GM23338 (cell line): Measurements from ENCODE around the gene CRACR2B. TPM values are rescaled to one million over a fixed set of nuclear protein-coding genes. Genes with fewer than 3 reads are reported as not detected.

Experiments
- ATAC-seq: fragments of 200-7000 bp; cut with Tn5 transposase; 3 replicates; pipeline ENCODE4 v1.9.1; 2020
- DNase-seq: peaks from one replicate; pipeline ENCODE4 v3.0.0-alpha.2; 2015; ENCODE audit warnings: low spot score
- H2AFZ ChIP-seq: fragments of 200-600 bp; sonication (generic); 2 replicates; pipeline ENCODE4 v1.8.0; 2016; ENCODE audit warnings: antibody characterized with exemption, mild to moderate bottlenecking, moderate library complexity
- H3F3A ChIP-seq: fragments of 200-600 bp; sonication (generic); replicated peaks from 2 replicates; pipeline ENCODE4 v1.8.0; 2017; ENCODE audit warnings: antibody characterized with exemption, mixed run types, low read depth
- H3K27ac ChIP-seq: fragments of 200-600 bp; sonication (generic); 2 replicates; pipeline ENCODE4 v1.6.1; 2016; ENCODE audit warnings: low read depth
- H3K27me3 ChIP-seq: fragments of 200-600 bp; sonication (generic); 2 replicates; pipeline ENCODE4 v1.8.0; 2016; ENCODE audit warnings: mild to moderate bottlenecking, mixed run types, moderate library complexity; ENCODE audit not compliant: insufficient read depth
- H3K36me3 ChIP-seq: fragments of 200-600 bp; sonication (generic); 2 replicates; pipeline ENCODE4 v1.8.0; 2016; ENCODE audit warnings: mild to moderate bottlenecking; ENCODE audit not compliant: insufficient read depth
- H3K4me1 ChIP-seq: fragments of 200-600 bp; sonication (generic); 2 replicates; pipeline ENCODE4 v1.8.0; 2016; ENCODE audit warnings: mild to moderate bottlenecking, moderate library complexity; ENCODE audit not compliant: insufficient read depth
- H3K4me2 ChIP-seq: fragments of 200-600 bp; sonication (generic); 2 replicates; pipeline ENCODE4 v1.7.1; 2017; ENCODE audit warnings: mixed run types
- H3K4me3 ChIP-seq: fragments of 200-600 bp; sonication (generic); 2 replicates; pipeline ENCODE4 v1.6.1; 2016; ENCODE audit warnings: mixed run types
- H3K79me2 ChIP-seq: fragments of 200-600 bp; sonication (generic); replicated peaks from 2 replicates; pipeline ENCODE4 v1.8.0; 2017; ENCODE audit warnings: mild to moderate bottlenecking; ENCODE audit not compliant: insufficient read depth
- H3K9me2 ChIP-seq: fragments of 200-600 bp; sonication (generic); 2 replicates; pipeline ENCODE4 v1.8.0; 2017; ENCODE audit not compliant: insufficient read depth
- H4K20me1 ChIP-seq: fragments of 200-600 bp; sonication (generic); replicated peaks from 2 replicates; pipeline ENCODE4 v1.8.0; 2017; ENCODE audit warnings: mild to moderate bottlenecking; ENCODE audit not compliant: insufficient read depth
- H3K27ac Mint-ChIP-seq: 2 replicates; pipeline ENCODE4 v1.8.0; 2020; ENCODE audit warnings: inconsistent platforms, mild to moderate bottlenecking, moderate library complexity, mixed read lengths
- H3K27me3 Mint-ChIP-seq: 3 replicates; pipeline ENCODE4 v1.8.0; 2022; ENCODE audit warnings: low read depth, mild to moderate bottlenecking, moderate library complexity, mixed read lengths, inconsistent platforms; ENCODE audit not compliant: insufficient read depth, poor library complexity
- H3K36me3 Mint-ChIP-seq: 3 replicates; pipeline ENCODE4 v1.8.0; 2021; ENCODE audit warnings: low read depth, mild to moderate bottlenecking, inconsistent platforms, moderate library complexity, mixed read lengths
- H3K4me1 Mint-ChIP-seq: 3 replicates; pipeline ENCODE4 v1.8.0; 2020; ENCODE audit warnings: mild to moderate bottlenecking, inconsistent platforms, mixed read lengths
- H3K4me3 Mint-ChIP-seq: 3 replicates; pipeline ENCODE4 v1.8.0; 2021; ENCODE audit warnings: moderate library complexity, mild to moderate bottlenecking, inconsistent platforms, mixed read lengths
- H3K9me3 Mint-ChIP-seq: 3 replicates; pipeline ENCODE4 v1.8.0; 2020; ENCODE audit warnings: moderate library complexity, mild to moderate bottlenecking, inconsistent platforms, mixed read lengths
- CREB1 ChIP-seq: fragments of 250-450 bp; sonication (Bioruptor Pico); IDR thresholded peaks from 2 replicates; pipeline ENCODE4 v1.5.0; 2020; ENCODE audit warnings: low read depth, mild to moderate bottlenecking, moderate library complexity
- ETS1 ChIP-seq: IDR thresholded peaks from 2 replicates; pipeline ENCODE4 v1.6.1; 2016; ENCODE audit warnings: antibody characterized with exemption
- EZH2 ChIP-seq: fragments of 200-600 bp; sonication (generic); IDR thresholded peaks from one replicate; pipeline ENCODE4 v1.8.0; 2017; ENCODE audit warnings: antibody characterized with exemption, mild to moderate bottlenecking, low read depth; ENCODE audit not compliant: unreplicated experiment
- EZH2phosphoT487 ChIP-seq: fragments of 200-600 bp; sonication (generic); IDR thresholded peaks from one replicate; pipeline ENCODE4 v1.8.1; 2018; ENCODE audit warnings: antibody characterized with exemption; ENCODE audit not compliant: unreplicated experiment
- JUNB ChIP-seq: IDR thresholded peaks from one replicate; pipeline ENCODE4 v1.6.1; 2016; ENCODE audit warnings: antibody characterized with exemption; ENCODE audit not compliant: unreplicated experiment
- NANOG ChIP-seq: IDR thresholded peaks from 2 replicates; pipeline ENCODE4 v1.6.1; 2016; ENCODE audit warnings: antibody characterized with exemption, borderline replicate concordance
- POLR2AphosphoS5 ChIP-seq: IDR thresholded peaks from 2 replicates; pipeline ENCODE4 v1.6.1; 2016; ENCODE audit warnings: antibody characterized with exemption, low read depth
- STAT1 ChIP-seq: IDR thresholded peaks from one replicate; pipeline ENCODE4 v1.6.1; 2016; ENCODE audit warnings: antibody characterized with exemption; ENCODE audit not compliant: unreplicated experiment
- ZNF114 ChIP-seq: fragments of 250-450 bp; sonication (Bioruptor Pico); IDR thresholded peaks from 2 replicates; pipeline ENCODE4 v1.5.0; 2020; ENCODE audit warnings: mild to moderate bottlenecking, moderate library complexity
- ZNF331 ChIP-seq: fragments of 250-450 bp; sonication (Bioruptor Pico); IDR thresholded peaks from 2 replicates; pipeline ENCODE4 v1.5.0; 2020; ENCODE audit warnings: low read depth, mild to moderate bottlenecking, moderate library complexity
- polyA plus RNA-seq: library from polyadenylated mRNA; unstranded; fragments of >200 nt; fragmentation: Nextera tagmentation; extraction: Ambion mirVana; gene quantifications from 2 replicates; pipeline ENCODE4 v1.2.1, GENCODE V29; 2016
- total RNA-seq: library from RNA; depleted of rRNA; stranded (reverse); fragments of >200 nt; shearing (Covaris generic); gene quantifications from 2 replicates; pipeline ENCODE4 v1.2.3, GENCODE V29; 2014
- TF ChIP-seq, protein P1 (sequence below): IDR thresholded peaks from one replicate; pipeline ENCODE4 v1.6.1; 2018; ENCODE audit warnings: antibody characterized with exemption; ENCODE audit not compliant: unreplicated experiment

CRACR2B gene
- total and polyA plus RNA-seq, 2 experiments from 2014 or later: 55.9 to 64.1 TPM

DNA sequence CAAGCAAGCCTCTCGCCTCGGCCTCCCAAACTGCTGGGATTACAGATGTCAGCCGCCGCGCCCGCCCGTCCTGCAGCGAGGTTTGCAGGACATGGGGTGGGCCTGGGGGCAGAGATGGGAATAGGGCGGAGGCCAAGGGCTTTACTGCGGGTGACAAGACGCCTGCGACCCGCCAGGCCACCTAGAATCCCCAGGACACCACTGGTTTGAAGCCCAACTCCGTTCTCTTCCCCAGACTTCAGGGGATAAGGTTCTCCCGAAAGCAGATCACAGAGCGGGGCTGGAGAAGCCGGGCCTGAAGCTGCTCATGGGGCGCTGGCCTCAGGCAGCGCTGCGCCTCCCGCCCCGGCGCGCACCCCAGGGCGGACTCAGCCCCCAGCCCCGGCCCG, 14.3 kb downstream of the CRACR2B start (continued):
- TF ChIP-seq ZNF331 (CRISPR knock-in tag): no peak
- TF ChIP-seq CREB1 (CRISPR knock-in tag): no peak
- no peak for TF ChIP-seq EZH2phosphoT487
- TF ChIP-seq STAT1: no peak
- no peak for TF ChIP-seq ZNF114 (CRISPR knock-in tag)
- TF ChIP-seq, protein P1, sequence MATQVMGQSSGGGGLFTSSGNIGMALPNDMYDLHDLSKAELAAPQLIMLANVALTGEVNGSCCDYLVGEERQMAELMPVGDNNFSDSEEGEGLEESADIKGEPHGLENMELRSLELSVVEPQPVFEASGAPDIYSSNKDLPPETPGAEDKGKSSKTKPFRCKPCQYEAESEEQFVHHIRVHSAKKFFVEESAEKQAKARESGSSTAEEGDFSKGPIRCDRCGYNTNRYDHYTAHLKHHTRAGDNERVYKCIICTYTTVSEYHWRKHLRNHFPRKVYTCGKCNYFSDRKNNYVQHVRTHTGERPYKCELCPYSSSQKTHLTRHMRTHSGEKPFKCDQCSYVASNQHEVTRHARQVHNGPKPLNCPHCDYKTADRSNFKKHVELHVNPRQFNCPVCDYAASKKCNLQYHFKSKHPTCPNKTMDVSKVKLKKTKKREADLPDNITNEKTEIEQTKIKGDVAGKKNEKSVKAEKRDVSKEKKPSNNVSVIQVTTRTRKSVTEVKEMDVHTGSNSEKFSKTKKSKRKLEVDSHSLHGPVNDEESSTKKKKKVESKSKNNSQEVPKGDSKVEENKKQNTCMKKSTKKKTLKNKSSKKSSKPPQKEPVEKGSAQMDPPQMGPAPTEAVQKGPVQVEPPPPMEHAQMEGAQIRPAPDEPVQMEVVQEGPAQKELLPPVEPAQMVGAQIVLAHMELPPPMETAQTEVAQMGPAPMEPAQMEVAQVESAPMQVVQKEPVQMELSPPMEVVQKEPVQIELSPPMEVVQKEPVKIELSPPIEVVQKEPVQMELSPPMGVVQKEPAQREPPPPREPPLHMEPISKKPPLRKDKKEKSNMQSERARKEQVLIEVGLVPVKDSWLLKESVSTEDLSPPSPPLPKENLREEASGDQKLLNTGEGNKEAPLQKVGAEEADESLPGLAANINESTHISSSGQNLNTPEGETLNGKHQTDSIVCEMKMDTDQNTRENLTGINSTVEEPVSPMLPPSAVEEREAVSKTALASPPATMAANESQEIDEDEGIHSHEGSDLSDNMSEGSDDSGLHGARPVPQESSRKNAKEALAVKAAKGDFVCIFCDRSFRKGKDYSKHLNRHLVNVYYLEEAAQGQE: no peak
- TF ChIP-seq ETS1: no peak
- TF ChIP-seq EZH2: no peak
- no peak for TF ChIP-seq JUNB

DNA sequence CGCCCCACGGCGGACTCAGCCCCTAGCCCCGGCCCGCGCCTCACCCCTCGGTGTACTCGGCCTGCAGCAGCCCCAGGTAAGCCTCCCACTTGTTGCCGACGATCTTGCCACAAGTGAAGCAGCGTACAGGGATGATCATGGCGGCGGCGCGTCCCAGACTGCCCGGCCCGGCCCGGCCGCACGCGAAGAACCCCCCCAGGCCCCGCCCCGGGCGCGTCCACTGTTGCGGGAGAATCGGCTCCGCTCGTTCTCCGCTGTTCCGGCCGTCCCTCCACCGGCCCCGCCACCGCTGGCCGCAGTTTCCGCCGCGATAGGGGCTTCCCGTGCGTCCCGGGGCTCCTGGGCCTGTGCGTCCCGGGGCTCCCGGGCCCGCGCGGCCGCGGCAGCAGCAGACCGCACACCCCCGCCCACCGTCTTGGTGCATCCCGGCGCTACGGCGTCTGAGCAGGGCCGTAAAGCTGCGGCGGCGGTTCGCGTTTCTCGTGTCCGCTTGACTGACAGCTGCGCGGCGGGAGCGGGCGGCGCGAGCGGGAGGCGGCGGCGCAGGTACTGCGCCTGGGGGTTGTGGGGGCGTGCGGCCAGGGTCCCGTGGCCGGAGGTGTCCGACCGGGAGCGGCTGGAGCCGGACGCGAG, 14.8 kb downstream of the CRACR2B start, which contains the start of the genes POLR2L and TSPAN4:
Gene POLR2L, minus strand, starts transcription at position 160 of the 633 bp plus-strand sequence. Its CDS starts 21 bp downstream, at position 139.
Gene TSPAN4, plus strand, starts transcription at position 483 of the 633 bp plus-strand sequence. CDS start 7,453 bp downstream, outside the sequence.
- Histone ChIP-seq H3F3A (peaks cover 20% of the 10 kb centered on the region; the same call in 1 of the 2 replicates), H2AFZ (peak within 1 kb of the TSS; percentile 88), H3K4me2 (peak within 1 kb of the TSS; percentile 91), H3K79me2 (peaks cover 19% of the 10 kb centered on the region), H3K4me3 (peak within 1 kb of the TSS; percentile 98), H3K9me2 (no peaks in the 10 kb centered on the region), H3K36me3 (peaks cover 6% of the 10 kb centered on the region; the same call in 1 of the 2 replicates), H3K4me1 (peaks cover 25% of the 10 kb centered on the region), H4K20me1 (peaks cover 27% of the 10 kb centered on the region), H3K27me3 (no peaks in the 10 kb centered on the region), H3K27ac (peak within 1 kb of the TSS; percentile 99)
- peak within 1 kb of the TSS; percentile 88; the same call in 1 of the 2 replicates for H3K27ac Mint-ChIP-seq
- peaks cover 29% of the 10 kb centered on the region for H3K4me1 Mint-ChIP-seq
- DNase-seq: peak; percentile 96
- H3K36me3 Mint-ChIP-seq: peaks cover 36% of the 10 kb centered on the region
- TF ChIP-seq NANOG (no peak), ETS1 (0 out of 2 replicates have a peak, but pooled peaks have one; percentile 12), CREB1 (CRISPR knock-in tag) (0 out of 2 replicates have a peak, but pooled peaks have one; percentile 26), POLR2AphosphoS5 (peak; percentile 98)
- ATAC-seq: peak; percentile 10
- H3K27me3 Mint-ChIP-seq: peaks cover 31% of the 10 kb centered on the region
- H3K4me3 Mint-ChIP-seq: peak within 1 kb of the TSS; percentile 88
- no peaks in the 10 kb centered on the region for H3K9me3 Mint-ChIP-seq
